Naive thymus-derived CD4-positive, alpha-beta T cell (primary cell): ENCODE results near the gene FNIP2. TPM values are rescaled to one million over a fixed set of nuclear protein-coding genes. Genes with fewer than 3 reads are reported as not detected.
"Not testable (repeated sequence)": the region's sequence is repeated elsewhere in the genome, so short reads cannot be mapped to it uniquely, and the experiment has no call there.

Experiments used
- ATAC-seq: fragments of 150-1000 bp; cut with Tn5 transposase; 2 replicates; pipeline ENCODE4 v1.10.0; 2021; ENCODE audit warnings: mild to moderate bottlenecking, moderate library complexity
- CTCF ChIA-PET: fragments of 350-600 bp; sonication (Branson Sonifier 250); formaldehyde crosslinking; loops from one replicate; lab custom pipeline; 2021; ENCODE audit warnings: antibody characterized with exemption; lab: Charles Lee
- POLR2A ChIA-PET: fragments of 350-600 bp; sonication (Branson Sonifier 250); formaldehyde crosslinking; loops from one replicate; lab custom pipeline; 2021; ENCODE audit warnings: antibody characterized with exemption, inconsistent platforms; lab: Charles Lee
- DNase-seq, 9 donors: peaks; one replicate each; pipeline versions ENCODE4 v3.0.0 to v3.0.0-alpha.2; 2020 to 2022; ENCODE audit warnings: mixed read lengths in 1 of 9
- H3K27ac ChIP-seq: one replicate; pipeline ENCODE4 v1.7.0; 2013; ENCODE audit warnings: mild to moderate bottlenecking, low read depth, low read length, moderate library complexity
- H3K27me3 ChIP-seq, 2 donors: one replicate each; pipeline ENCODE4 v1.7.0; 2013; ENCODE audit warnings: low read length in 2 of 2, mild to moderate bottlenecking in 2 of 2, moderate library complexity in 2 of 2; ENCODE audit not compliant: control insufficient read depth in 2 of 2, insufficient read depth in 2 of 2
- H3K36me3 ChIP-seq, 3 experiments: 1 replicate in 2 of 3; 2 replicates in 1 of 3; pipeline ENCODE4 v1.7.0; 2013; ENCODE audit warnings: low read length in 3 of 3, mild to moderate bottlenecking in 3 of 3, moderate library complexity in 1 of 3; ENCODE audit not compliant: insufficient read depth in 3 of 3, control insufficient read depth in 2 of 3
- H3K4me1 ChIP-seq, 2 donors: one replicate each; pipeline ENCODE4 v1.7.0; 2013; ENCODE audit warnings: low read length in 2 of 2, mild to moderate bottlenecking in 2 of 2, moderate library complexity in 1 of 2; ENCODE audit not compliant: control insufficient read depth in 2 of 2, insufficient read depth in 2 of 2
- H3K4me3 ChIP-seq: 2 replicates; pipeline ENCODE4 v1.7.0; 2013; ENCODE audit warnings: mild to moderate bottlenecking, low read length
- H3K9me3 ChIP-seq, 3 experiments: 1 replicate in 2 of 3; 2 replicates in 1 of 3; pipeline ENCODE4 v1.7.0; 2013; ENCODE audit warnings: low read length in 3 of 3; ENCODE audit not compliant: control insufficient read depth in 2 of 3
- H3K27ac Mint-ChIP-seq, 9 donors: one replicate each; pipeline ENCODE4 v1.8.0; 2020 to 2022; ENCODE audit warnings: mixed read lengths in 9 of 9, mild to moderate bottlenecking in 8 of 9, moderate library complexity in 5 of 9, inconsistent platforms in 2 of 9
- H3K27me3 Mint-ChIP-seq, 5 donors: one replicate each; pipeline ENCODE4 v1.8.0; 2021 to 2022; ENCODE audit warnings: mixed read lengths in 5 of 5, mild to moderate bottlenecking in 1 of 5
- H3K36me3 Mint-ChIP-seq, 5 donors: one replicate each; pipeline ENCODE4 v1.8.0; 2020 to 2022; ENCODE audit warnings: mixed read lengths in 5 of 5, mild to moderate bottlenecking in 3 of 5, inconsistent platforms in 1 of 5
- H3K4me1 Mint-ChIP-seq, 7 donors: one replicate each; pipeline ENCODE4 v1.8.0; 2020 to 2022; ENCODE audit warnings: mixed read lengths in 7 of 7, mild to moderate bottlenecking in 3 of 7, inconsistent platforms in 1 of 7
- H3K4me3 Mint-ChIP-seq, 10 donors: one replicate each; pipeline ENCODE4 v1.8.0; 2020 to 2022; ENCODE audit warnings: mild to moderate bottlenecking in 10 of 10, mixed read lengths in 10 of 10, moderate library complexity in 6 of 10, inconsistent platforms in 2 of 10
- H3K9me3 Mint-ChIP-seq, 11 donors: one replicate each; pipeline ENCODE4 v1.8.0; 2020 to 2022; ENCODE audit warnings: mixed read lengths in 11 of 11, mild to moderate bottlenecking in 4 of 11, inconsistent platforms in 1 of 11, moderate library complexity in 1 of 11
- intact Hi-C, 2 donors: fragments of 100-400 bp; cut with micrococcal nuclease; formaldehyde crosslinking; loops; one replicate each; pipeline ENCODE4 v1.15.1; 2023
- polyA plus RNA-seq, 2 donors: library from polyadenylated mRNA; unstranded; fragments of 300-500 nt; fragmentation: Illumina TruSeq; gene quantifications; one replicate each; pipeline ENCODE4 v1.2.3, GENCODE V29; 2021
- total RNA-seq, 6 experiments: library from RNA in 5 of 6; stranded (reverse) in 5 of 6; gene quantifications; 1 replicate in 5 of 6; 2 replicates in 1 of 6; pipeline ENCODE4 v1.2.3 and lab custom pipeline; 2021 to 2026

FNIP2 gene
- total and polyA plus RNA-seq, 7 experiments from 2014 or later, result 2.3 to 19.5 (median 10.4) TPM

- Mint-ChIP-seq H3K4me3 (no peak overlapping the region), H3K9me3 (peaks cover 0 to 4% (median 0%) of the 10 kb centered on the region in 11 donors), H3K27me3 (no peaks in the 10 kb centered on the region), H3K4me1 (no peaks in the 10 kb centered on the region), H3K36me3 (peaks cover 0 to 3% (median 3%) of the 10 kb centered on the region in 5 donors), H3K27ac (no peak overlapping the region)
- intact Hi-C loops, result no loop called here
- CTCF ChIA-PET, result no interaction called here
- Histone ChIP-seq H3K36me3 (no peaks in the 10 kb centered on the region), H3K4me3 (no peak overlapping the region), H3K27ac (no peak overlapping the region), H3K27me3 (no peaks in the 10 kb centered on the region), H3K4me1 (no peaks in the 10 kb centered on the region), H3K9me3 (no peaks in the 10 kb centered on the region)
- ATAC-seq (no peak), DNase-seq (no peak)
- POLR2A ChIA-PET, result no interaction called here
Observed at GRCh38 chr4:158912806-158913205, 144.0 kb downstream of the FNIP2 start.

- H3K36me3 Mint-ChIP-seq, result peaks cover 0 to 3% (median 3%) of the 10 kb centered on the region in 5 donors
Observed at GRCh38 chr4:158913766-158914165, 144.9 kb downstream of the FNIP2 start.

DNA sequence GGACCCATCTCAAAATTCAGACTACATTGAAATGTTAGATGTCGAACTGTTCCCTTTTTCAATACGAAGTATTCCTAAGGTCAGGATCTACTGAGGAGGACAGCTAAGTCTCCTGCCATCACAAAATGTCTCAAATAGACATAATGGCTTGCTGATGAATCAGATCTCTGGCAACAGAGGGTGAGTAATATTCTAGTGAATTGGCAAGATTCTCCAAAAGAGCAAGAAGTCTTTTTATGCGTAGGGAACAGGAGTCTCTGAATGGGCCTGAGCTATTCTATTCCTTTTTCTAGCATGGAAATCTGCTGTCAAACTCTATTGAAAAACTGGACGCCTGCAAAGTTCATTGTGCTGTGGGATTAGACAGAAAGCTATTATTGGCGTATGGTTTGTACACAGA, 145.4 kb downstream of the FNIP2 start:
- no peak for DNase-seq

More at GRCh38 chr4:158913766-158914165, 144.9 kb downstream of the FNIP2 start:
- ATAC-seq (no peak), DNase-seq (no peak)
- H3K4me1 ChIP-seq, result no peaks in the 10 kb centered on the region
- no peak overlapping the region for H3K27ac Mint-ChIP-seq
- no peaks in the 10 kb centered on the region for H3K27me3 Mint-ChIP-seq
- H3K27ac ChIP-seq, result no peak overlapping the region
- POLR2A ChIA-PET, result no interaction called here
- peaks cover 0 to 4% (median 0%) of the 10 kb centered on the region in 11 donors for H3K9me3 Mint-ChIP-seq
- no peaks in the 10 kb centered on the region for H3K4me1 Mint-ChIP-seq
- intact Hi-C loops, result no loop called here
- H3K27me3 ChIP-seq, result no peaks in the 10 kb centered on the region
- no peak overlapping the region for H3K4me3 ChIP-seq
- CTCF ChIA-PET, result no interaction called here
- no peaks in the 10 kb centered on the region for H3K9me3 ChIP-seq
- H3K4me3 Mint-ChIP-seq, result no peak overlapping the region
- H3K36me3 ChIP-seq, result no peaks in the 10 kb centered on the region

GRCh38 chr4:158915683-158916241, 146.9 kb downstream of the FNIP2 start:
- no peak for DNase-seq
- H3K27me3 ChIP-seq, result no peaks in the 10 kb centered on the region
- H3K9me3 ChIP-seq, result no peaks in the 10 kb centered on the region
- peaks cover 0 to under 1% (median 0%) of the 10 kb centered on the region in 5 donors for H3K27me3 Mint-ChIP-seq
- H3K4me3 ChIP-seq, result no peak overlapping the region
- ATAC-seq, result no peak
- no peaks in the 10 kb centered on the region for H3K4me1 ChIP-seq
- no peak overlapping the region for H3K27ac Mint-ChIP-seq
- no peak overlapping the region for H3K4me3 Mint-ChIP-seq
- ChIA-PET POLR2A (interaction anchor here (0.6 kb wide), 1 partner anchor 28 kb away, joined by 3 read pairs; no protein-coding TSS in a partner anchor), CTCF (no interaction called here)
- H3K36me3 Mint-ChIP-seq, result peaks cover 0 to 4% (median 3%) of the 10 kb centered on the region in 5 donors
- peaks cover 2 to 11% (median 7%) of the 10 kb centered on the region in 11 donors for H3K9me3 Mint-ChIP-seq
- H3K36me3 ChIP-seq, result no peaks in the 10 kb centered on the region
- no peak overlapping the region for H3K27ac ChIP-seq
- no peaks in the 10 kb centered on the region for H3K4me1 Mint-ChIP-seq
- intact Hi-C loops, result no loop called here

More for the DNA sequence above, 145.4 kb downstream of the FNIP2 start:
- Mint-ChIP-seq H3K4me1 (no peaks in the 10 kb centered on the region), H3K36me3 (peaks cover 0 to 3% (median 3%) of the 10 kb centered on the region in 5 donors), H3K27me3 (no peaks in the 10 kb centered on the region), H3K4me3 (no peak overlapping the region), H3K27ac (no peak overlapping the region), H3K9me3 (peaks cover 0 to 4% (median 0%) of the 10 kb centered on the region in 11 donors)
- no peaks in the 10 kb centered on the region for H3K4me1 ChIP-seq
- H3K27ac ChIP-seq, result no peak overlapping the region
- CTCF ChIA-PET, result no interaction called here
- H3K27me3 ChIP-seq, result no peaks in the 10 kb centered on the region
- H3K36me3 ChIP-seq, result no peaks in the 10 kb centered on the region
- no peak overlapping the region for H3K4me3 ChIP-seq
- no peak for ATAC-seq
- POLR2A ChIA-PET, result no interaction called here
- intact Hi-C loops, result no loop called here
- H3K9me3 ChIP-seq, result no peaks in the 10 kb centered on the region

- H3K27ac Mint-ChIP-seq, CTCF ChIA-PET, ATAC-seq, H3K4me3 ChIP-seq, H3K27me3 Mint-ChIP-seq, intact Hi-C loops, H3K9me3 ChIP-seq, H3K27me3 ChIP-seq, H3K36me3 Mint-ChIP-seq, H3K4me3 Mint-ChIP-seq, DNase-seq, H3K4me1 Mint-ChIP-seq, H3K4me1 ChIP-seq, H3K36me3 ChIP-seq, H3K27ac ChIP-seq, POLR2A ChIA-PET: not testable (repeated sequence)
- H3K9me3 Mint-ChIP-seq, result peaks cover 7 to 27% (median 16%) of the 10 kb centered on the region in 11 donors
Observed at GRCh38 chr4:158920452-158920996, 151.7 kb downstream of the FNIP2 start.

- H3K27ac ChIP-seq, POLR2A ChIA-PET, H3K4me1 ChIP-seq, H3K27me3 Mint-ChIP-seq, H3K27me3 ChIP-seq, CTCF ChIA-PET, H3K4me3 Mint-ChIP-seq, H3K9me3 ChIP-seq, H3K36me3 ChIP-seq, H3K4me3 ChIP-seq, ATAC-seq, H3K36me3 Mint-ChIP-seq, DNase-seq, intact Hi-C loops, H3K27ac Mint-ChIP-seq, H3K9me3 Mint-ChIP-seq: not testable (repeated sequence)
- peaks cover 7 to 23% (median 18%) of the 10 kb centered on the region in 7 donors for H3K4me1 Mint-ChIP-seq
Observed at GRCh38 chr4:158927774-158928173, 158.9 kb downstream of the FNIP2 start.
